ENCODE measurements around the gene MPHOSPH6. TPM values are rescaled to one million over a fixed set of nuclear protein-coding genes. Genes with fewer than 3 reads are reported as not detected.

MPHOSPH6 gene
- polyA plus RNA-seq, 1 donor from 2014 or later: 75.1 TPM

GRCh38 chr16:82199209-82199608, 29.2 kb upstream of the MPHOSPH6 start:
- no peaks in the 10 kb centered on the region for H3K27me3 ChIP-seq (ENCODE audit: insufficient read depth, low read depth, low read length)
- no peak overlapping the region for H2AFZ ChIP-seq (ENCODE audit: low read depth, low read length)
- no peak overlapping the region for H3K4me3 ChIP-seq (ENCODE audit: low read length)
- no peaks in the 10 kb centered on the region for H4K20me1 ChIP-seq (ENCODE audit: insufficient read depth)
- H3K79me2 ChIP-seq (replicated peaks; ENCODE audit: insufficient read depth, low read length): no peaks in the 10 kb centered on the region
- no peak overlapping the region for H3K27ac ChIP-seq (ENCODE audit: low read length)
- H3K9me2 ChIP-seq (ENCODE audit: insufficient read depth, low read length): no peaks in the 10 kb centered on the region
- H3K36me3 ChIP-seq (ENCODE audit: insufficient read depth, low read length): no peaks in the 10 kb centered on the region
- no peak overlapping the region for H3K4me2 ChIP-seq (ENCODE audit: low read length)
- TF ChIP-seq EZH2 (IDR thresholded peaks at IDR 0.05; ENCODE audit: borderline replicate concordance, insufficient read depth, low read length, poor library complexity, severe bottlenecking) (no peak), TAF1 (IDR thresholded peaks at IDR 0.05; ENCODE audit: low read depth) (no peak), EP300 (conservative IDR thresholded peaks at IDR 0.05; ENCODE audit: poor library complexity, severe bottlenecking) (no peak), POLR2AphosphoS5 (IDR thresholded peaks at IDR 0.05) (no peak), MXI1 (conservative IDR thresholded peaks at IDR 0.05; ENCODE audit: poor library complexity, severe bottlenecking) (no peak), CTCF (IDR thresholded peaks at IDR 0.05; ENCODE audit: poor library complexity, severe bottlenecking) (no peak), RAD21 (conservative IDR thresholded peaks at IDR 0.05) (no peak), REST (IDR thresholded peaks at IDR 0.05; ENCODE audit: borderline replicate concordance) (no peak), SMC3 (conservative IDR thresholded peaks at IDR 0.05; ENCODE audit: poor library complexity) (no peak)
- H3F3A ChIP-seq (ENCODE audit: insufficient read depth, low read length, poor library complexity, severe bottlenecking): no peaks in the 10 kb centered on the region
- H3K9ac ChIP-seq (ENCODE audit: low read length): no peak overlapping the region
- H3K9me3 ChIP-seq (ENCODE audit: low read length): no peaks in the 10 kb centered on the region

GRCh38 chr16:82197540-82198240, 27.7 kb upstream of the MPHOSPH6 start:
- Histone ChIP-seq H2AFZ (ENCODE audit: low read depth, low read length) (no peak overlapping the region), H3K9ac (ENCODE audit: low read length) (no peak overlapping the region), H3K9me2 (ENCODE audit: insufficient read depth, low read length) (no peaks in the 10 kb centered on the region), H3F3A (ENCODE audit: insufficient read depth, low read length, poor library complexity, severe bottlenecking) (no peaks in the 10 kb centered on the region), H3K4me3 (ENCODE audit: low read length) (no peak overlapping the region), H3K27me3 (ENCODE audit: insufficient read depth, low read depth, low read length) (no peaks in the 10 kb centered on the region), H3K27ac (ENCODE audit: low read length) (no peak overlapping the region), H3K4me2 (ENCODE audit: low read length) (no peak overlapping the region), H3K9me3 (ENCODE audit: low read length) (no peaks in the 10 kb centered on the region), H3K79me2 (replicated peaks; ENCODE audit: insufficient read depth, low read length) (no peaks in the 10 kb centered on the region), H3K36me3 (ENCODE audit: insufficient read depth, low read length) (no peaks in the 10 kb centered on the region), H4K20me1 (ENCODE audit: insufficient read depth) (no peaks in the 10 kb centered on the region)
- no peak for TF ChIP-seq TAF1 (IDR thresholded peaks at IDR 0.05; ENCODE audit: low read depth)
- no peak for TF ChIP-seq EZH2 (IDR thresholded peaks at IDR 0.05; ENCODE audit: borderline replicate concordance, insufficient read depth, low read length, poor library complexity, severe bottlenecking)
- TF ChIP-seq SMC3 (conservative IDR thresholded peaks at IDR 0.05; ENCODE audit: poor library complexity): no peak
- TF ChIP-seq CTCF (IDR thresholded peaks at IDR 0.05; ENCODE audit: poor library complexity, severe bottlenecking): no peak
- TF ChIP-seq EP300 (conservative IDR thresholded peaks at IDR 0.05; ENCODE audit: poor library complexity, severe bottlenecking): no peak
- TF ChIP-seq REST (IDR thresholded peaks at IDR 0.05; ENCODE audit: borderline replicate concordance): no peak
- no peak for TF ChIP-seq POLR2AphosphoS5 (IDR thresholded peaks at IDR 0.05)
- TF ChIP-seq RAD21 (conservative IDR thresholded peaks at IDR 0.05): no peak
- TF ChIP-seq MXI1 (conservative IDR thresholded peaks at IDR 0.05; ENCODE audit: poor library complexity, severe bottlenecking): no peak

Data from neural cell (in vitro differentiated cells).